Measurements from ENCODE around the gene CDH4.

DNA sequence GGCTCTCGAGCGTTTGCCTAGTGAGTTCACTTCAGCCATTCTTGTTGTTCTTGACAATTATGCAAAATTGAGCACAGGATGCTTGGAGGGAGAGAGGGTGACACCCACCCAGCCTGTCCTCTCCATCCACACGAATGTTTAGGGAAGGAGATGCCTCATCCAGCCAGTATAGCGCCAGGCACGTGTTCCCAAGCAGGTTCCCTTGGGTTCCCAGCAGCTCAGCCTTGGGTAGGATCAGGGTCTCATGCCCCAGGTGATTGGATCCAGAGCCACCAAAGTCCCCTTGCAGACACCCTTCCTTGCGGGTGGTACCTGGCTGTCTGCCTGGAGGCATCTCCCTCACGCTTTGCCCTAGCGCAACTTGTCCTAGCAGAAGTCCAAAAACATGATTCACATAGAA, 394.9 kb downstream of the CDH4 start:
- TF ChIP-seq, protein P1, sequence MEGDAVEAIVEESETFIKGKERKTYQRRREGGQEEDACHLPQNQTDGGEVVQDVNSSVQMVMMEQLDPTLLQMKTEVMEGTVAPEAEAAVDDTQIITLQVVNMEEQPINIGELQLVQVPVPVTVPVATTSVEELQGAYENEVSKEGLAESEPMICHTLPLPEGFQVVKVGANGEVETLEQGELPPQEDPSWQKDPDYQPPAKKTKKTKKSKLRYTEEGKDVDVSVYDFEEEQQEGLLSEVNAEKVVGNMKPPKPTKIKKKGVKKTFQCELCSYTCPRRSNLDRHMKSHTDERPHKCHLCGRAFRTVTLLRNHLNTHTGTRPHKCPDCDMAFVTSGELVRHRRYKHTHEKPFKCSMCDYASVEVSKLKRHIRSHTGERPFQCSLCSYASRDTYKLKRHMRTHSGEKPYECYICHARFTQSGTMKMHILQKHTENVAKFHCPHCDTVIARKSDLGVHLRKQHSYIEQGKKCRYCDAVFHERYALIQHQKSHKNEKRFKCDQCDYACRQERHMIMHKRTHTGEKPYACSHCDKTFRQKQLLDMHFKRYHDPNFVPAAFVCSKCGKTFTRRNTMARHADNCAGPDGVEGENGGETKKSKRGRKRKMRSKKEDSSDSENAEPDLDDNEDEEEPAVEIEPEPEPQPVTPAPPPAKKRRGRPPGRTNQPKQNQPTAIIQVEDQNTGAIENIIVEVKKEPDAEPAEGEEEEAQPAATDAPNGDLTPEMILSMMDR (IDR thresholded peaks at IDR 0.05), result no peak
- TF ChIP-seq POLR2AphosphoS5 (IDR thresholded peaks at IDR 0.05), result no peak
- TF ChIP-seq POLR2A (IDR thresholded peaks at IDR 0.05), result no peak
